Heart left ventricle (tissue), 16 donors: Measurements from ENCODE around the gene GNAO1. TPM values are rescaled to one million over a fixed set of nuclear protein-coding genes. Genes with fewer than 3 reads are reported as not detected.

ENCODE experiments used
- ATAC-seq, 4 donors: fragments of 200-7000 bp; cut with Tn5 transposase; one replicate each; pipeline ENCODE4 v1.9.1; 2020 to 2022; ENCODE audit warnings: moderate library complexity in 4 of 4, mild to moderate bottlenecking in 3 of 4, moderate number of reproducible peaks in 1 of 4
- DNase-seq, 5 donors: peaks; one replicate each; pipeline ENCODE4 v3.0.0-alpha.2; 2020
- H3K27ac ChIP-seq, 12 donors: fragments of 200-600 bp; sonication (generic) in 4 of 12; one replicate each; pipeline versions ENCODE4 v1.5.0 to v1.8.0; 2016 to 2022; ENCODE audit warnings: mild to moderate bottlenecking in 2 of 12
- H3K27me3 ChIP-seq, 9 donors: fragments of 200-600 bp; sonication (generic) in 2 of 9; one replicate each; pipeline versions ENCODE4 v1.5.1 to v1.8.0; 2016 to 2022; ENCODE audit warnings: mild to moderate bottlenecking in 3 of 9
- H3K36me3 ChIP-seq, 9 donors: fragments of 200-600 bp; sonication (generic) in 2 of 9; one replicate each; pipeline versions ENCODE4 v1.5.0 to v1.8.0; 2018 to 2022; ENCODE audit warnings: mild to moderate bottlenecking in 2 of 9
- H3K4me1 ChIP-seq, 12 donors: fragments of 200-600 bp; sonication (generic) in 4 of 12; one replicate each; pipeline versions ENCODE4 v1.5.0 to v1.8.0; 2016 to 2022; ENCODE audit warnings: mild to moderate bottlenecking in 3 of 12
- H3K4me3 ChIP-seq, 12 donors: fragments of 200-600 bp; sonication (generic) in 4 of 12; one replicate each; pipeline versions ENCODE4 v1.5.0 to v1.8.0; 2017 to 2022; ENCODE audit warnings: mild to moderate bottlenecking in 9 of 12, moderate library complexity in 4 of 12
- H3K9me3 ChIP-seq, 12 donors: fragments of 200-600 bp; sonication (generic) in 4 of 12; one replicate each; pipeline versions ENCODE4 v1.5.0 to v1.8.0; 2016 to 2022; ENCODE audit warnings: mild to moderate bottlenecking in 1 of 12
- CTCF ChIP-seq, 12 donors: fragments of 200-600 bp; sonication (generic) in 4 of 12; IDR thresholded peaks; one replicate each; pipeline versions ENCODE4 v1.5.0 to v1.8.0; 2018 to 2022; ENCODE audit warnings: antibody characterized with exemption in 12 of 12, mild to moderate bottlenecking in 5 of 12
- POLR2A ChIP-seq, 2 donors: fragments of 450-650 bp; IDR thresholded peaks; one replicate each; pipeline ENCODE4 v1.6.1; 2017; ENCODE audit warnings: antibody characterized with exemption in 2 of 2, mild to moderate bottlenecking in 2 of 2, moderate library complexity in 2 of 2
- WGBS, 4 donors: extraction: QIAGEN DNeasy Blood & Tissue Kit in 2 of 4; methylation state at CpG; one replicate each; pipeline versions ENCODE4 v1.1.5 to v1.1.7; 2013 to 2018; 5-methylcytosine and 5-hydroxymethylcytosine counted together
- intact Hi-C, 10 donors: fragments of 100-400 bp; cut with DNase I; formaldehyde crosslinking; loops; one replicate each; pipeline versions ENCODE4 v1.11.1 to v1.14.2; 2022
- polyA plus RNA-seq, 2 donors: library from polyadenylated mRNA; stranded (reverse); fragments of 200-250 nt; gene quantifications; one replicate each; pipeline ENCODE4 v1.2.3, GENCODE V29; 2013
- total RNA-seq, 9 donors: library from RNA; depleted of rRNA in 2 of 9; stranded (reverse); fragments of >200 nt in 2 of 9; fragmentation: NEBNext Ultra II Directional in 3 of 9; extraction: Animal tissue kit (Norgen Biotek cat#: 25700) in 3 of 9; gene quantifications; one replicate each; pipeline versions ENCODE4 v1.1.0 to v1.2.4, GENCODE V29; 2016 to 2023
- donor health status: ischemic (EF 13 %, LVEDD 7.1; RV severe dilation, severe dysfunction).
- donor health status: healthy with polysubstance abuse.
- donor health status: DM: no; HTN: yes; CAD: no.
- donor health status: DM: no; HTN: no; CAD: no.
- donor health status: ischemic (EF 25% LVEDD 6.9; RV normal size, moderate dysfunction).
- donor health status: ischemic (EF 25% LVEDD 5.7; RV mildly dilated, moderate dysfunction).
- donor health status: healthy.
- donor health status: DM: yes; HTN: yes; CAD: no.
- donor health status: ischemic (EF 35%, LVEDD 5.7; RV mildly dilated, moderate dysfunction).
- donor health status: nonischemic (EF 11% LVEDD 7.7; RV severe dilation, severe dysfunction).
- donor health status: DM: yes; HTN: yes; CAD: no.
- donor health status: PGD.
- donor health status: ischemic (EF 29% LVEDD 5.4; RV normal size, mild dysfunction).
- donor health status: nonischemic (EF 23%, LVEDD 6.1; RV moderate dilation, normal function).

Gene GNAO1
- total and polyA plus RNA-seq, 11 donors, result 1.4 to 26.8 (median 12.0) TPM

GRCh38 chr16:56353054-56353921 lies 162.0 kb downstream of the GNAO1 start:
- peaks cover 0 to 14% (median 8%) of the 10 kb centered on the region in 12 donors for H3K4me1 ChIP-seq
- peak in 3 of 5 donors; percentile 10 to 41 (median 13) for DNase-seq
- TF ChIP-seq POLR2A (IDR thresholded peaks at IDR 0.05) (no peak), CTCF (IDR thresholded peaks at IDR 0.05) (no peak)
- H3K36me3 ChIP-seq, result no peaks in the 10 kb centered on the region
- H3K4me3 ChIP-seq, result no peak overlapping the region
- 78 to 93% (median 85%) methylated on average over 15 of the region's 15 CpGs for WGBS, 4 donors
- no peaks in the 10 kb centered on the region for H3K27me3 ChIP-seq
- no peaks in the 10 kb centered on the region for H3K9me3 ChIP-seq
- ATAC-seq, result no peak
- H3K27ac ChIP-seq, result no peak overlapping the region
- intact Hi-C loops, result no loop called here

GRCh38 chr16:56354016-56354415 lies 162.7 kb downstream of the GNAO1 start:
- Histone ChIP-seq H3K36me3 (no peaks in the 10 kb centered on the region), H3K27ac (no peak overlapping the region), H3K27me3 (no peaks in the 10 kb centered on the region), H3K9me3 (no peaks in the 10 kb centered on the region), H3K4me3 (no peak overlapping the region), H3K4me1 (peaks cover 0 to 14% (median 8%) of the 10 kb centered on the region in 12 donors)
- intact Hi-C loops, result no loop called here
- TF ChIP-seq POLR2A (IDR thresholded peaks at IDR 0.05) (no peak), CTCF (IDR thresholded peaks at IDR 0.05) (no peak)
- WGBS, 4 donors, result 95 to 98% (median 97%) methylated on average over 7 of the region's 7 CpGs
- ATAC-seq (no peak), DNase-seq (peak in 3 of 5 donors; percentile 6 to 54 (median 7))

- WGBS, 4 donors, result 91 to 96% (median 95%) methylated on average over 17 of the region's 17 CpGs
- TF ChIP-seq POLR2A (IDR thresholded peaks at IDR 0.05) (no peak), CTCF (IDR thresholded peaks at IDR 0.05) (no peak)
- intact Hi-C loops, result no loop called here
- Histone ChIP-seq H3K27ac (no peak overlapping the region), H3K36me3 (no peaks in the 10 kb centered on the region), H3K27me3 (no peaks in the 10 kb centered on the region), H3K9me3 (no peaks in the 10 kb centered on the region), H3K4me1 (peaks cover 0 to 14% (median 8%) of the 10 kb centered on the region in 12 donors), H3K4me3 (no peak overlapping the region)
- DNase-seq, result peak in 2 of 5 donors; percentile 14 to 16
- no peak for ATAC-seq
Observed at GRCh38 chr16:56354746-56355145, 163.5 kb downstream of the GNAO1 start.

- ATAC-seq (no peak), DNase-seq (peak in 2 of 5 donors; percentile 13 to 38)
- TF ChIP-seq CTCF (IDR thresholded peaks at IDR 0.05) (no peak), POLR2A (IDR thresholded peaks at IDR 0.05) (no peak)
- intact Hi-C loops, result no loop called here
- peaks cover 0 to 14% (median 8%) of the 10 kb centered on the region in 12 donors for H3K4me1 ChIP-seq
- 95 to 98% (median 96%) methylated on average over 9 of the region's 9 CpGs for WGBS, 4 donors
- H3K9me3 ChIP-seq, result no peaks in the 10 kb centered on the region
- no peak overlapping the region for H3K4me3 ChIP-seq
- no peak overlapping the region for H3K27ac ChIP-seq
- H3K36me3 ChIP-seq, result peaks cover 0 to 4% (median 0%) of the 10 kb centered on the region in 9 donors
- H3K27me3 ChIP-seq, result no peaks in the 10 kb centered on the region
Observed at GRCh38 chr16:56355221-56355620, 163.9 kb downstream of the GNAO1 start.
